Activated CD8-positive, alpha-beta memory T cell treated with anti-CD3 and anti-CD28 coated beads for 1 hour (primary cell): ENCODE data around the gene IRX1.

ENCODE experiments used
- DNase-seq, 2 donors: peaks; one replicate each; pipeline ENCODE4 v3.0.0-alpha.2; 2020; ENCODE audit warnings: low read depth in 1 of 2; ENCODE audit errors: extremely low read depth in 1 of 2

IRX1 gene

DNA sequence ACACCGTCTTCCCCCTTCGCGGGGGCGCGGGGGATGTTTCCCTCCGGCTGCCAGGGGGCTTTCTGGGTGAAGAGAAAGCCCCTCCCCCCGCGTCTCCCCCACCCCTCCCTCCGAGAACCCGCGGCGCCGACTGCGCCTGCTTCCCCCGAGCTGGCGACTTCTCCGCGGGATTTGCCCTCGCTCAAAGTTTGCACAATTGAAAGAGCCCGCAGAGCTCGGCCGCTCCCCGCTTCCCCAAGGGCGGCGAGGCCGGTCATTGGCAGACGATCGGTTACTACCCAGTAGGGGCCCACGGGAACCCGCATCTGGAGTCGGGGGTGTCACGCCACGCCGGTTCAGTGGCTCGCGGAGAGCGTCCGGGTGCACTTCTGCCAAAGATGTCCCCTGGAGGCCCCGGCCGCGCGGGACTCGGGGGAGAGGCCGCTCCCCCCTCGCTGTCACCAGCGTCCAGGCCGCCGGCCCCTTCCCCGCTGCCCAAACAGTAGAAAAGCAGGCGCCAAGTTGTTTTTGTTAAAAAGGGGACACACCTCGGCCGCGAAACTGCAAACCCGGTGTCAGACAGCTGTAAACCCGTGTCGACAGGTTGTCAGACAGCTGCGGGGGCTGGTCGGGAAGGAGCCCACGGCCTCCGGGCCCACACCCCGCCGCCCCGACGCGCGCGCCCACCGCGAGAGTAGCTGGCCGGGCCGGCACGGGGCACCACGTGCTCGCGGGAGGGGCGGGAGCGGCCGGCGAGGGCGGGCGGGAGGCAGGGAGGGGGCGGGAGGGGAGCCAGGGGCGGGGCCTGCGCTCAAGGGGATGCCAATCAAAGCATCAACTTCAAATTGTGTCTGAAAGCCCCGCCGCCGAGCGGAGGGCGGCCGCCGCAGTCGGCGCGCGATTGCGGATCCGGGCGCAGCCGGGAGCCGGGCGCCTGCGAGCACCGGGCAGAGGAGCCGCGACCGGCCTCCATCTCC lies at the start of gene IRX1:
TSS of gene IRX1 (plus strand) at position 827 of the 956 bp plus-strand sequence. CDS start 274 bp downstream, outside the sequence.
- no peak for DNase-seq

DNA sequence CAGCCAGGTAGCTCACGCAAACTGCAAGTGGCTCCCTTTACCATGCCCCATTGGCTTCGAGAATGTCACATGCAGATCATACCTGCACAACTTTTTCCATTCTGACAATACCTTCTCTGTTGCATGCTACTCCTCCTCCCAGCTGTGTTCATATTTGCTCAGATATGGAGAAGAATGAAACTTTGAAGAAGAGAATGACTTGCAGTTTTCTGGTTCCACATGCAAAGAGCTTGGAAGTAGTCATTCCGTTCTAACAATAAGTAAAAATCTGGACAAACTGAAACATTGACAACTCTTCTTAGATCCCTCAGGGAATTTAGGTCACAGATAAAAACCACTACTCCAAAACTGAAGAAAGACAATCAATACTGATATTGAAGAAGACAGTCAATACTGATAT lies 49.6 kb upstream of the IRX1 start:
- no peak for DNase-seq

DNA sequence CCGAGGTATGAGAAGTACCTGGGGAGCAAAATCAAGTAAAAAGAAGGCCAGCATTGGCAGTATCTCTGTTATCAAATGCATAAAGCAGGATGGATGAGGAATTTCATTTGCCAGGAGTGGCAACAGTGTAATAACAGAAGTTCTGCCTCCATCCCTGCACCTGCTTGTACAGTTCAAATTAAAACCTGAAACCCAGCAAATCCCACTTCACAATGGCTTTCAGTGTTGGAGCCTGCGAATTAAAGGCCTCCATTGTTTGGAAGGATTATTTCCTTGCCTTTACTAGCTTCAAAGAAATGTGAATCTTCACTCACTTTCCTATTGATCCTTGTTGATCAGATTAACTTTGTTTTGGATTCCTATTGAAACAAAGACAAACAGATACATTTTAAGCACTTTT lies 31.5 kb upstream of the IRX1 start:
- no peak for DNase-seq

DNA sequence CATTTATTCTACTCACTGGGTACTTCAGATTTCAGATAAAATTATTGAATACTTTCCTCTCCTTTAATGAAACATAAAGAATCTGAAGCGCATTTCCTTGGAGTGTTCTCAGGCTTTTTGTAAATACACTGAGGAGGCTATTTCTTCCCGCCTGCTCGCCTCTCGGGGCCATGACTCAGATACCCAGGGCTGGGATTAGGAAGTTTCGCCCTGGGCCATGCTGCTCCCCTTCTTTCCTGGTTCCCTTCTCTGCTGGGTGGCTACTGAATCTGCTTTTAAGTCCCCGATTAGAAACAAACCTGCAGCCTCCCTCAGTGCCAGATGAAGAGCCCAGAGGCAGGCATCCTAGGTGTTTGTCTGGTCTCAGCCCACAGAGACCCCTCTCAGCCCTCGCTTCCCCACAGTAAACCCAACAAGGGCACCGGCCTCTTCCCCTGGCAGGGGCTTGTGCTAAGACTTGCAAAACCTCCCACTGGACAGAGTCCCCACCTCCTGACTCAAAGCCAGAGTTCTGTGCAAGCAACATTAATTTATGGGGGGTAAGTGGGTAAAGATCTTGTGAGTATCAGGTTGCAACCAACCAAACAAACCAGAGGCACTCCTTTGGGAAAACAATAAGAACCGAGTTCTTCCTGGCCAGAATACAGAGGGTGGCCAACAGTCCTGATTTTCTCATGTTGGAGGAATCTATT lies 30.7 kb upstream of the IRX1 start:
- no peak for DNase-seq

DNA sequence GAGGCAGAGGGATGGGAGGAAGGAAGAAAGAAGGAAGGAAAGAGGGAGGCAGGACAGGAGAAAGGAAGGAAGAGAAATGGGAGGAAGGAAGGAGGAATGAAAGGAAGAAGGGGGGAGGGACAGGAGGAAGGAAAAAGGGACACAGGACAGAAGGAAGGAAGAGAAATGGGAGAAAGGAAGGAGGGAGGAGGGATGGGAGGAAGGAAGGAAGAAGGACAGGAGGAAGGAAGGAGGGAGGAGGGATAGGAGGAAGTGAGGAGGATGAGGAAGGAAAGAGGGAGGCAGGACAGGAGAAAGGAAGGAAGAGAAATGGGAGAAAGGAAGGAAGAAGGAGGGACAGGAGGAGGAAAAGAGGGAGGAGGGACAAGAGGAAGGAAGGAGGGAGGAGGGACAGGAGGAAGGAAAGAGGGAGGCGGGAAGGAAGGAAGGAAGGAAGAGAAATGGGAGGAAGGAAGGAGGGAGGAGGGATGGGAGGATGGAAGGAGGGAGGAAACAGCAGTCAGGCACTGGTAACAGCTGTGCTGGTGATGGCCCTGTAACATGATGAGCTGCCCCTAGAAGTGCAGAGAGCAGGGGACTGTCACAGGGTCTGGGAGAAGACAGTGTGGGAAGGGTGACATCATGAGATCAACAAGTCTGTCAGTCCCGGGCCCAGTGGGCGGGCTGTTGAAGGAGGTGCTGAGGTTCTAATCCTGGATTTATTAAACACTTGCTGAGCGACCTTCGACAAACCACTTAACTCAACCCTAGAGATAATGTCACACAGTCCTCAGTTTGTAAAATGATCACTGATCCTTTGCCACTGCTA lies 10.7 kb upstream of the IRX1 start:
- DNase-seq: no peak

DNA sequence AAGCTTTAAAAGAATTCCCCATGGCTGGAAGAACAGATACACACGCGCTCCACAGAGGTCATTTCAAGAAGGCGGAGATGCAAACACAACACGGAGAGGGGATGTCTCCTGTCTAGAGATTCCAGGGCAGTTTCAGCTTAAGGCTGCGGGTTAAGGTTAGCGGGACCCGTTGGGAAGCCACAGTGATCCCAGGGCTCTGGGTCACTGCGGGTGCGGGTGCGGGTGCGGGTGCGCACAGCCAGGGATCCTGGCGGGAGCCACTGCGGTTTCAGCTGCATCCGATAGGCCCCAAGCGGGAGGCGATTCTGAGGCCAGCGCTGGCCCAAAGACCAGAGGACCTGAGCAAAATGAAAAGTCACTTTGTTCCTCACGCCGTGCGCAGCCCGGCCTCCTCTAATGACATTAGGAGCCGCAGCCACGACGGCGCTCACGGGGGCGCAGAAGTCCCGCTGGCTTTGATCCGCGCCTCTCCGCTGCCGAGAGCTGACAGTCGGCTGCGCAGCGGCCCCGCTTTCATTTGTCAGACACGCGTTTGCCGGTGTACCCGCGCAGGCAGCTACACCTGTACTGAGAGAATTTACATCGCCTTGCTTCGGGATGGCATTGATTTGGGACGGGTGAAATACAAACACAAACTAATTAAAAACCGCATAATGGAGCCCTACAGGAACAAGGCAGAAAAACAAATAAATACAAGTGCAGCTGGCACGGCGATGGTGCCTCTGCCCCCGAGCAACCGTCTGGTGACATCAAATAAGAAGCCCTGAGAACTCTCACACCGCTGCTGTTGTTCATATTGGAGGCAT lies 5.3 kb upstream of the IRX1 start:
- no peak for DNase-seq

DNA sequence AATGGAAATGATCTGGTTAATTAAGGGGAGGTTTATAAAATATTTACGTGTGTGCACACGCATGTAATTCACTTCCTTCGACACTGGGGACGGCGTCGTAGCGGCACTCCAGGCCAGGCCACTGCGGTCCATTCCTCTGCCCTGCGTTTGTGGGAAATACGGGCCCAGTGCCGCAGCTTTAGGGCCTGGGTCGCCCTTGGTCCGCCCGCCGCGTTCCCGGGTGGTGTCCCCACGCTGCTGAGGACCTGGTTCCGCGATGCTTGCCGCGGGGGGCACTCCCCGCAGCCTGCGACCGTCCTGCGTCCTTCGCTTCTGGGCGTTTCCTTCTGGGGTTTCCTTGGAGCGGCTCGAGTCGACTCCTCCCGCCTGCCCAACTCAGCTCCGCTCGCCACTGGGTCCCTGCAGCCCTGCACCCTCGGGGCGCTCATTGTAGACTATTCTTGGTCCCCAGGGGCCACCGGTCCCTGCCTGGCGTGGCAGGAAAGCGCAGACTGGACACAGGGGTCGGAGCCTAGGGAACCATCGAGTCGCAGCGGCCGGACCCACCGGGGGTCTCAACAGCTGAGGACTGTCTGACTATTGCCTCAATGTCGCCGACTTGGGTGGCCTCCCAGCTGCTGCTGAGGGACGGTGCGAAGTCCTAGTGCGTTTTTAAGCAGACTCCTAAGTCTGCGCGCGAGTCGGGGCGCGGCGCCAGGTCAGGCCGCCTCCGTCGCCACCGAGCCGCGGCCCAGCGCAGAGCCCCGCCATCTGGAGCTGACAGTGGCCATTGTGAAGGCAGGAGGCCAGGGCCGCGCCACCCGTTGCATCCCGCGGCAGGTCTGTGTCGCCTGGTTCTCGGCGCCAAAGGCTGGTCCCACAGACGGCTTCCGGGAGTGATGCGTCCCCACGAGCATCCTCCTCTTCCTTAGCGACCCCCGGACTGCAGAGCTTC lies 4.4 kb upstream of the IRX1 start:
- DNase-seq: no peak

DNA sequence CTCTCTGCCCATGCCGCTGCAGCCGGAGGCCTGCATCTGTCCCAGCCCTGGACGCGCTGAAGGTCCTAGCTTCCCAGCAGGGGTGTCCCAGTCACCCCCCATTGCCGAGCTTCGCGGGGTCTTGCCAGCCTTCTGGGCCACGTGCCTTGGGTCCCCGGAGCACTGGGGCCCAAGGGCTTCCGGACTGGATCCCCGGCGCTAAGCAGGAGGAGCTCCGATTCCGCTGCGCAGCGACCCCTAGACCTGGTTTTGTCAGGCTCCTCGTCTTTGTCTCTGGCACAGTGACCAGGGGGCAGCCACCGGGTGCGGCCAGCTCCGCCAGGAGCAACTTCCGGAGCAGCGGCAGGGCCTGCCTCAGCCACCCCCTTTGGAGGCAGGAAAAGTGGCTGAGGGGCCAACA lies 3.3 kb upstream of the IRX1 start:
- no peak for DNase-seq

DNA sequence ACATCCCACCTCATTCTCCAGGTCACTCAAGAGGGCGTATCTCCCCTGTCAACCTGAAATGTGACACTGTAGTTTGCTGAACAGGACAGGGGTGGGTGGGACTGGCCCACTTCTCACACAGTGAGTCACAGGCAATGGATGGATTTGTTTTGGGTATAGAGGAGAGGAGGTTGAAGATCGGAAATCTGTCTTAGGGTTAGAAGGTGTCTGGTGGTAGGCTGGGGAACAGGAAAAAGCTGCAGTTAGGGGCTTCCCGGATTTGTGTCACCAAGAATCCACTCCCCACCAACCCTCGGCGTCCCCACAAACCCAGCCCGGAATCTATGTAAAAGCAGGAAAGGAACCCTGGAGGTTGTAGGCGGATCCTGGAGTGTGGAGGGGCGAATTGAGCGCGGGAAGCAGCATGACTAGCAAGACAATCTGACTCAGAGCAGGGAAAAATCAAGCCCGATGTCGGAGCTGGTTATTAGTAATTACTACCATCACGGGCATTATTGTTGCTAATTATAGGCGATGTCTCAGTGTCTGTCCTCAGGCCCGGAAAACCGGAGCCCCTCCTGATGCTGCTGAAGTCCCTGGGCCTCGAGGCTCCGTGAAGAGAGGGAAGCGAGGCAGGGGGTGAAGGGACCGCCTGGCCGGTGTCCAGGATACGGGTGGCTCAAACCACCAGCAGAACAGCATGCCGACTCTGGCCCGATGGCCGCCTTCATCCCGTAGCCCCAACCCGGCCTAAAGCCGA lies 1.7 kb upstream of the IRX1 start:
- DNase-seq: no peak

DNA sequence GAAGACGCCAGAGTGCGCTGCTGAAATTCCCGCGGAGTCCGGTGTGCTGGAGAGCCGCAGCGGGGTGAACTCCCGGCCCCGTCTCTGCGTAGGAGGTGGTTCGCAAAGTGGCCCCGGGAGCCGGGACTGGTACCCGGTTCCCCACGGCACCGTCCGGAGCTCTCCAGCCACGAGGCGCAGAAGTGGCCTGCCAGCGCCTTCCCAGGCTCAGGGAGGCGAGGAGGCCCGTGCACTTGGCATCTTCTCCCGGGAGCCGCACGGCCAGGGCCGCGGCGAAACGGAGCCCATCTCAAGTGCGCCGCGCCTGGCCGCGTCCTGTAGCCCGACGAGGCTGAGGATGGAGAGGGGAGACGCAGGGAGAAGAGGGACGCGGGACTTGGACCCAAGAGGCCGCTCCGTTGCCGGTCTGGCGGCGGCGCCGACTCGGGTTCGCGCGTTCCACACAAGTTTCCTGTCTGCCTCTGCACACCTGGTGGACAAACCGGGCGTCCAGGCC lies 1.1 kb upstream of the IRX1 start:
- no peak for DNase-seq

DNA sequence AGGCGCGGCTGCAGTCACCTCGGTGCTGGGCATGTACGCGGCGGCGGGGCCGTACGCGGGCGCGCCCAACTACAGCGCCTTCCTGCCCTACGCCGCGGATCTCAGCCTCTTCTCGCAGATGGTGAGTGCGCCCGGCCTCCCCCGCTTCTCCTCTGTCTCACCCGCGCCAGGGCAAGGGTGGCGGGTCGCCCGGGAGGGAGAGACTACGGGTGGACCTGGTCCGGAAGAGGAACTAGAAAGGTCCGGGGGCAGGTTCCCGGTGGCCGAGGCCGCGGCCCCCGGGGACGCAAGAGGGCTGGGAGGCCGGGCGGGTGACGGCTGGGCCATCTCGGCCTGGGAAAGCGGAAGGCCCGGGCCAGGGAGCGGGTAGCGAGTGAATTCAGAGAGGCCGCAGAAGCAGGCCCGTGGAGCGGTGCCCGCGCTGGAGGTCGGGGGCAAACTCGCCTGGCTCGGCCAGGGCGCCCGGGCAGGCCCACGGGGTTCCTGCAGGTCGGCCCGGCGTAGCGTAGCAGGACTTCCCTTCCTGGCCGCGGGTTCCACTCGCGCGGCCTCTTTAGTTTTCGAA lies 711 bp downstream of the IRX1 start:
- DNase-seq: no peak

DNA sequence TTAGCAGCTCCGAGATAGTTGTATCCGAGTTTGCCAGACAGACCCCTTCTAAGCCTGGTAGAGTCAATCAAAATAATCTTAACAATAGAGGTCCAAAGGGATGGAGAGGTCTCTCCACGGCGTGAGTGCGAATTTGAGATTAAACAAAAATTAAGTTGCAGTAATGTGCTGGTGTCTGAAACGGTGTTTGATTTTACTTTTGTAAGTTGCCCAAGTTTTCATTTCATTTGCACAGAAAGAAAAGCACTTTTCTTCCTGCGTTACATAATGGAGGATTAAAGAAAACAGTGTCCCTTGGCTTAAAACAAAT lies 1.2 kb downstream of the IRX1 start:
- DNase-seq: no peak

DNA sequence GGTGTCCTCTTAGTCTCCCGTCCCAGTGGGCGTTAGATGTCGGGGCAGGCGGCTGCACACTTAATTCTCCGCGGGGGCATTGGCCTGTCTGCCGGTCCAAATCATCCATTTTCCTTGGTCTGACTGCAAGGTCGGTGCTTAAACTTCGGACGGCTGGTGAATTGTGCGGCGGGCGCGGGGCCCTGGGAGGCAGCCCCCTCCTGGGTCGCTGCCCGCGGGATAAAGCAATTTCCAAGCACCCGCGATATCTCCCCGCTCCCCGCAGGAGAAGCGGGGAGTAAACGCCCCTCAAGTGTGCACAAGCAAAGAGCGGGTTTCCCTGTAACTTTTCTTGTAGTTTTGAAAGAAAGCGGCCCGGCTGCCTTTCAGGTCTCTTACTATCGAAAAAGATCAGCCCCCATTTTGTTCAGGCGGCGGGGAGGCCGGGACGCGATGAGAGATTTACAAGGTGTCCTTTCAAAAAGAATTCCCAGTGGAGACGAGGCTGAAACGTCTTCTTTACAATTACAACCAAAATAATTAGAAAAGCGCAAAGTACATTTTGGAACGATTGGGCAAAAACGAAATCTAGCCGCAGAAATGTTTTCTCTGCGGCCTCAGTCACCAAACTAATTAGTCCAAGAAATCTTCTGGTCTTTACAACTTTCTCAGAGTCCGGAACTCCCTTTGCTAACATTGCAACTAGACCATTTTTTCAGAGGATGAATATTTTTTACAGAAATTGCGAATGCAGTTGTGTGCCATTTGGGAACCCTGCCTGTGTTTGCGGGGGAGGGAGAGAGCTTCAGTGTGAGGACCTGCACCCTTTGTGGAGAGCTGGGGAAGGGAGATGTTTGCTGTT lies 1.8 kb downstream of the IRX1 start:
- DNase-seq: no peak

DNA sequence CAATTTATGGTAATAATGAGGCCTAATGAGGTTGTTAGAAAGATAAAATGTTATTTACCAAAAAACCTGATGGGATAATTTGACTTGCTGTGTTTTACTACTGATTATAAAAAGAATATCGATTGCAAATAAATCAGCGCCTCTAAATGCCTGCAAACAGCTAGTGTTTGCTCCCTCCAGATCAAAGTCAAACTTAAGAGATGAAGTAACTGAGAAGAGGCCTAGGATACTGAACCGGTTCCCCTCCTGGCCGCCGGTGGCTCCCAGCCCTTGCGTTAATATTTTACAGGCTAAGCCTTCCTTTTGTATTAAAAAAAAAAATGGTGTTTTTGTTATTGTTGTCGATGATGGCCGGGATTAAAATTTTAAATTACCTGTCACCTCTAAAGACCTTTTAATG lies 2.6 kb downstream of the IRX1 start:
- DNase-seq: no peak

DNA sequence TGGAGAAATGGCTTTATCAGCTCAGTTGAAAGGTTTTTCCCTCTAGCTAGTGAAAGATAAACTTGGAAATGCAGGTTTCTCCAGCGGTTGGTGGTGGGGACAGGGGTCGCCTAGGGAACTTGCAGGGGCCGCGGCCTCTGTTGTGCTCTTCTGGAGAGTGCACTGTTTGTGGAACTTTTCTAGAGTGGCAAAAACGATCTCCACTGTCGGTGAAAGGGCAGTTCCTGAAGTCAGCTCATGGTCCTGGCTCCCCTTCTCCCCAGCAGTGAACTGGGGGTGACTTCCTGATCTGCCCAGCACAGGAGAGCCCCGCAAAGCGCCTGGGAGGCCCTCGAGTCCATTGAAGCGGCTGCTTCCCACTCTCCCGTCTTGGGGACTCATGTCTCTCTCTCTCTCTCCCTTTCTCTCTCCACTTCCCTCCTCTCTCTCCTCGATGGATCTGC lies 3.2 kb downstream of the IRX1 start:
- no peak for DNase-seq

DNA sequence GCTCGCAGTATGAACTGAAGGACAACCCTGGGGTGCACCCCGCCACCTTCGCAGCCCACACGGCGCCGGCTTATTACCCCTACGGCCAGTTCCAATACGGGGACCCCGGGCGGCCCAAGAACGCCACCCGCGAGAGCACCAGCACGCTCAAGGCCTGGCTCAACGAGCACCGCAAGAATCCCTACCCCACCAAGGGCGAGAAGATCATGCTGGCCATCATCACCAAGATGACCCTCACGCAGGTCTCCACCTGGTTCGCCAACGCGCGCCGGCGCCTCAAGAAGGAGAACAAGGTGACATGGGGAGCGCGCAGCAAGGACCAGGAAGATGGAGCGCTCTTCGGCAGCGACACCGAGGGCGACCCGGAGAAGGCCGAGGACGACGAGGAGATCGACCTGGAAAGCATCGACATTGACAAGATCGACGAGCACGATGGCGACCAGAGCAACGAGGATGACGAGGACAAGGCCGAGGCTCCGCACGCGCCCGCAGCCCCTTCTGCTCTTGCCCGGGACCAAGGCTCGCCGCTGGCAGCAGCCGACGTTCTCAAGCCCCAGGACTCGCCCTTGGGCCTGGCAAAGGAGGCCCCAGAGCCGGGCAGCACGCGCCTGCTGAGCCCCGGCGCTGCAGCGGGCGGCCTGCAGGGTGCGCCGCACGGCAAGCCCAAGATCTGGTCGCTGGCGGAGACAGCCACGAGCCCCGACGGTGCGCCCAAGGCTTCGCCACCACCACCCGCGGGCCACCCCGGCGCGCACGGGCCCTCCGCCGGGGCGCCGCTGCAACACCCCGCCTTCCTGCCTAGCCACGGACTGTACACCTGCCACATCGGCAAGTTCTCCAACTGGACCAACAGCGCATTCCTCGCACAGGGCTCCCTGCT lies 3.8 kb downstream of the IRX1 start:
- no peak for DNase-seq
